IPS-18a (cell line): ENCODE data around the gene RABEP1.
A peak's percentile ranks its signal among the peaks of the same experiment; 100 is the strongest.
"Not testable (repeated sequence)": the region's sequence is repeated elsewhere in the genome, so short reads cannot be mapped to it uniquely, and the experiment has no call there.

Source experiments
- H3K27ac ChIP-seq: one replicate; pipeline ENCODE4 v1.5.1; 2013; ENCODE audit warnings: low read length
- H3K27me3 ChIP-seq: one replicate; pipeline ENCODE4 v1.6.1; 2013; ENCODE audit warnings: mild to moderate bottlenecking, low read length; ENCODE audit not compliant: control insufficient read depth, insufficient read depth
- H3K36me3 ChIP-seq: one replicate; pipeline ENCODE4 v1.6.1; 2013; ENCODE audit warnings: low read depth, low read length; ENCODE audit not compliant: control insufficient read depth
- H3K4me1 ChIP-seq: one replicate; pipeline ENCODE4 v1.6.1; 2013; ENCODE audit warnings: low read depth, low read length; ENCODE audit not compliant: control insufficient read depth
- H3K4me3 ChIP-seq: one replicate; pipeline ENCODE4 v1.5.1; 2013; ENCODE audit warnings: low read length
- H3K9ac ChIP-seq: one replicate; pipeline ENCODE4 v1.6.1; 2013; ENCODE audit warnings: mild to moderate bottlenecking, low read length, moderate library complexity
- H3K9me3 ChIP-seq: one replicate; pipeline ENCODE4 v1.6.1; 2013; ENCODE audit warnings: low read depth, low read length; ENCODE audit not compliant: control insufficient read depth

The RABEP1 gene, protein sequence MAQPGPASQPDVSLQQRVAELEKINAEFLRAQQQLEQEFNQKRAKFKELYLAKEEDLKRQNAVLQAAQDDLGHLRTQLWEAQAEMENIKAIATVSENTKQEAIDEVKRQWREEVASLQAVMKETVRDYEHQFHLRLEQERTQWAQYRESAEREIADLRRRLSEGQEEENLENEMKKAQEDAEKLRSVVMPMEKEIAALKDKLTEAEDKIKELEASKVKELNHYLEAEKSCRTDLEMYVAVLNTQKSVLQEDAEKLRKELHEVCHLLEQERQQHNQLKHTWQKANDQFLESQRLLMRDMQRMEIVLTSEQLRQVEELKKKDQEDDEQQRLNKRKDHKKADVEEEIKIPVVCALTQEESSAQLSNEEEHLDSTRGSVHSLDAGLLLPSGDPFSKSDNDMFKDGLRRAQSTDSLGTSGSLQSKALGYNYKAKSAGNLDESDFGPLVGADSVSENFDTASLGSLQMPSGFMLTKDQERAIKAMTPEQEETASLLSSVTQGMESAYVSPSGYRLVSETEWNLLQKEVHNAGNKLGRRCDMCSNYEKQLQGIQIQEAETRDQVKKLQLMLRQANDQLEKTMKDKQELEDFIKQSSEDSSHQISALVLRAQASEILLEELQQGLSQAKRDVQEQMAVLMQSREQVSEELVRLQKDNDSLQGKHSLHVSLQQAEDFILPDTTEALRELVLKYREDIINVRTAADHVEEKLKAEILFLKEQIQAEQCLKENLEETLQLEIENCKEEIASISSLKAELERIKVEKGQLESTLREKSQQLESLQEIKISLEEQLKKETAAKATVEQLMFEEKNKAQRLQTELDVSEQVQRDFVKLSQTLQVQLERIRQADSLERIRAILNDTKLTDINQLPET

DNA sequence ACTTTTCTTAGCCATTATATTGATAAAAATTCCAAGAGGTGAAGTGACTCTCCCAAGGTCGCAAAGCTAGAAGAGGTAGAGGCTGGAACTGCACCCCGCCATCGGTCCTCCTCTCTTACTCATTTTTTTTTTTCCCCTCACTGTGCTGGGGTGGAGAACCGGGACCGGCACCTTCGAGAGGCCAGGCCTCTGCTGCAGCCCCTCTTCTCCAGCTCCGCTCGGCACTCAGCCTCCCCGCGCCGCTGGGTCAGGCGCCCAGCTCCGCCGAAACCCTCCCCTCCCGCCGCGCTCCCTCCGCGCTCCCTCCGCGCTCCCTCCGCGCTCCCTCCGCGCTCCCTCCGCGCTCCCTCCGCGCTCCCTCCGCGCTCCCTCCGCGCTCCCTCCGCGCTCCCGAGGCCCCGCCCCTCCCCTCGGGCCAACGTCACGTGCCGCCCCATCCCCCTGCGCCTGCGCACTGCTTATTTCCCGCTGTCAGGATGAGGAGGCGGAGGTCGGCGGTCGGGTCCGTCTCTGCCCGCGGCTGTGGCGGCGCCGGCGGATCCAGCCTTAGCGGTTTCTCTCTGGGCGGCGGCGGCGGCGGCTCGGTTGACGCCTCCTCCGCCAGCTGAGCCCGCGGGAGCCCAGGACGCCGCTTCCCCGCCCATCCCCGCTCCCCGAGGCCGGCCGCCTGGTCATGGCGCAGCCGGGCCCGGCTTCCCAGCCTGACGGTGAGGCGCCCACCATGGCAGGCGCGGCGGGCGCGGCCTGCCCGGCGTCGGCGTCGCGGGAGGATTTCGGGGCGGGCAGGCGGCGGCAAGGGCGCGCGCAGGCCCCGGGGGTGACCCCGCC lies at the start of gene RABEP1:
Gene RABEP1, plus strand, starts transcription at position 471 of the 828 bp plus-strand sequence. Its CDS starts 203 bp downstream, at position 674.
- Histone ChIP-seq H3K27ac (no peak within 1 kb of the TSS), H3K4me3 (peak within 1 kb of the TSS; percentile 91), H3K4me1 (peaks cover 7% of the 10 kb centered on the region), H3K9ac (peak within 1 kb of the TSS; percentile 74), H3K36me3 (no peaks in the 10 kb centered on the region), H3K9me3 (no peaks in the 10 kb centered on the region), H3K27me3 (no peaks in the 10 kb centered on the region)

DNA sequence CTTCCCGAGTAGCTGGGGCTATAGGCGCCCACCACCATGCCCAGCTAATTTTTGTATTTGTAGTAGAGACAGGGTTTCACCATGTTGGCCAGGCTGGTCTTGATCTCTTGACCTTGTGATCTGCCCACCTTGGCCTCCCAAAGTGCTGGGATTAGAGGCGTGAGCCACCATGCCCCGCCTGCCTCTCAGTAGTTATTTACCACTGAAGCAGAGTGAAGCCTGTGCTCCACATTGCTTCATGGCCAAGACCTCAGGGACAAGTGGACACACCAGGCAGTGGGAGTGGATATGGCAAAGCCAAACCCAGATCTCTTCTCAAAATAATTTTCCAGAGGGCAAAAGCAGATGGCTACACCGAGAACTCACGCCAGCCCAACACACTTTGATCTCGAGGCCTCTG lies 48.6 kb upstream of the RABEP1 start:
- not testable (repeated sequence) for H3K27ac ChIP-seq

DNA sequence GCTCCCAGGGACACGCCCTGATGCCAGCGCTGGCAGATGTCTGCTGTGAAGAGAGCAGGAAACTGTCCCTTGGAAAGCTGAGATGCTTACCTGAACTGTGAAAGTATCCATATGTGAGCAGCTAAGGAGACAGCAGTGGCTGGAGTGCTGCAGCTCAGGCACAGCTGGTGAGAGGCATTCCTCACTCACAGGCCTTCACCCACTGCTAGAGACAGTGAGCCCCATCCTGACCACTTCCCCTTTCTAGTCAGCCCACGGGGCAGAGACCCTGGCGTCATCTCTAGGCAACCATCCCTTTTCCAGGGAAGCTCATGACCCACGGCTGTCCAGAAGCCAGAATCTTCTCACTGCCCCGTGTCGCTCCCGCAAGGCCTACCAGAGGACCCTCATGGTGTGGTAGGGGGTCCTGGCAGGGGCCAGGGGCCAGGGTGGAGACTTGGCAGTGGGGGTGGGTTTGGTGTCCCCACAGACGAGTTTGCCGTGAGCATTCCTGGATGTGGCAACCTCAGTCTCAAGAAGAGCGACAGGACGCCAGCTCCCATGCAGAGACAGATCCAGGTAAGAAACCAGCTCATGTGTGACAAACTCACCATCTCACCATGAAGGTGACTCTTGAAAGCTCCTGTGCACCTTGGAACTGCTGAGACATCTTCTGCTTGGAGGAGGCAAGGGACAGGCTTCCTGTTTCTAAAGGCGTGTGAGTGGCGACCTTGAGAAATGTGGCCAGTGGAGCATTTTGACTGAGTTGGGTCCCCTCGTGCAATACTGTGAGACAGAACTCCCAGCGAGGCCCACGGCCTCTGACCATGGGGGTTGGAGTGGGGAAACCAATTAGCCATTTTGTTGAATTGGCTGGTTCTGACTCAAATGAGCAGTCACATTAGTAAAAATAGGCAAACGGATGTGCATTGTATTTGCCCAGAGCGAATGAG lies 47.2 kb upstream of the RABEP1 start, which contains the start of gene SCIMP:
Gene SCIMP, minus strand, starts transcription at position 216 of the 932 bp plus-strand sequence. Its CDS starts 105 bp downstream, at position 111.
- Histone ChIP-seq H3K9me3 (no peaks in the 10 kb centered on the region), H3K27ac (no peak within 1 kb of the TSS), H3K4me3 (no peak within 1 kb of the TSS), H3K36me3 (no peaks in the 10 kb centered on the region), H3K9ac (no peak within 1 kb of the TSS), H3K27me3 (no peaks in the 10 kb centered on the region), H3K4me1 (no peaks in the 10 kb centered on the region)

More for the DNA sequence above, 48.6 kb upstream of the RABEP1 start:
- not testable (repeated sequence) for H3K9me3 ChIP-seq, H3K36me3 ChIP-seq, H3K4me1 ChIP-seq, H3K27me3 ChIP-seq, H3K9ac ChIP-seq, H3K4me3 ChIP-seq

DNA sequence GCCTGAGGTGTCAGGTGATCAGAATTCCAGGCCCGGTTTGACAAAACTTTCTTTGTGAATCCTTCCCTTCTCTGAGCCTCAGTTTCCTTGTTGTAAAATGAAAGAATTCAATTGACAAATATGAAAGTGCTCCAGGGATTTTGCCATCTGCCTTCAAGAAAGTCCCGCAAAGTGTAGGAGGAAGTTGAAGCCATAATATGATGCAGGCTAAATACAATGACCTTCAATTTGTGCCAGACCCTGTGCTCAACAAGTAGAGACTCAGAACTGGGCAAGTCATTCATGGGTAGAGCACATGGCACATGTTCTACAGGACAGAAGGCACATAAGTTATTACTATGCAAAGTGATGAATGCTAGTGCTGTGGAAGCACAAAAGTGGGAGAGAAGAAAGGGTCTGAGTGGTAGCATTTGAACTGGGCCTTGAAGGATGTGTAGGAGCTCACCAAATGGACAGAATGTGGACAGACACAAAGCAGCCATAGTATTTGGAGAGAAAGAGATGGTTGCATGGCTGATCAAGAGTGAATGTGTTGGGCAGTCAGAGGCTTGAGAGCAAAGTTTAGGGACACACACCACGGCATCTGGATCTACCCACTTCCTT lies 45.0 kb upstream of the RABEP1 start:
- Histone ChIP-seq H3K27ac (no peak overlapping the region), H3K27me3 (no peaks in the 10 kb centered on the region), H3K4me3 (no peak overlapping the region), H3K9ac (no peak overlapping the region), H3K4me1 (no peaks in the 10 kb centered on the region), H3K36me3 (no peaks in the 10 kb centered on the region), H3K9me3 (no peaks in the 10 kb centered on the region)

DNA sequence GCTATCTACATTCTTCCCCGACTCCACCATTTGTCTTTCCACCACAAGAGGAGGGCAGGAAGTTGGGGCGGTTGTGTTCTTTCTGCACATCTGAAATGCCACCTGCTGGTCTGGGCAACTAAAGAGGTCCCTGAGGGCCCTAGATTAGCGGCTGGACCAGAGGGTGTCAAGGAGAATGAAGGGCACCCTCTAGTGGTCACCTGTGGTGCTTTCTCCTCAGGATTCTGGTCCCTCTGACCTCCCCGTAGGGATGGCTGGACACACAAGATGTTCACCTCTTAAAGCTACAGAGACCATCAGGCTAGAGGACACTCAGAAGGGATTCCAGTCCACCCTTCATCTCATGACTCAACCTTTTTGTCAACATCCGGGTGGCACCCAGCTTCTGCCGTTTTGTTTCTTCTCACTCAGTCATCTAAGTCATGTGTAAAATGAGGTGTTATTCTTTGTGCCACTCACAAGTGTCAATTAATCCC lies 44.5 kb upstream of the RABEP1 start:
- Histone ChIP-seq H3K9me3 (no peaks in the 10 kb centered on the region), H3K9ac (no peak overlapping the region), H3K4me3 (no peak overlapping the region), H3K27ac (no peak overlapping the region), H3K36me3 (no peaks in the 10 kb centered on the region), H3K4me1 (no peaks in the 10 kb centered on the region), H3K27me3 (no peaks in the 10 kb centered on the region)

DNA sequence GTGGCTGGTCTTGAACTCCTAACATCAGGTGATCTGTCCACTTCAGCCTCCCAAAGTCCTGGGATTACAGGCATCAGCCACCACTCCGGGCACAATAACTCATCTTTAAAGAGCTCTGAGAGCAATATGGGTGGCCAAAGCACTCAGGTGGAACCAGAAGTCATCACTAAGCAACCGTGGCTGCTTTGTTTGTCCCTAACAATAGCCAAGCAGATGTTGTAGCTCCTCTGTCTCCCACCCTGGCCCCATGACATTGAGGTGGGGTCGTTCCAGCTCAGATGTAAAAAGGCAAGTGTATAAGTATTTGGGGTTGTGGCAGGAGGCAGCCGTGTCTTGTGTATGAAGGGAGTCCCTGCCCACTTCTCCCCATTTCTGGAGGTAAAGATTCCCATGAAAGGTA lies 43.8 kb upstream of the RABEP1 start:
- no peaks in the 10 kb centered on the region for H3K27me3 ChIP-seq
- no peaks in the 10 kb centered on the region for H3K9me3 ChIP-seq
- H3K4me1 ChIP-seq: no peaks in the 10 kb centered on the region
- H3K36me3 ChIP-seq: no peaks in the 10 kb centered on the region
- H3K4me3 ChIP-seq: no peak overlapping the region
- no peak overlapping the region for H3K9ac ChIP-seq
- H3K27ac ChIP-seq: no peak overlapping the region

DNA sequence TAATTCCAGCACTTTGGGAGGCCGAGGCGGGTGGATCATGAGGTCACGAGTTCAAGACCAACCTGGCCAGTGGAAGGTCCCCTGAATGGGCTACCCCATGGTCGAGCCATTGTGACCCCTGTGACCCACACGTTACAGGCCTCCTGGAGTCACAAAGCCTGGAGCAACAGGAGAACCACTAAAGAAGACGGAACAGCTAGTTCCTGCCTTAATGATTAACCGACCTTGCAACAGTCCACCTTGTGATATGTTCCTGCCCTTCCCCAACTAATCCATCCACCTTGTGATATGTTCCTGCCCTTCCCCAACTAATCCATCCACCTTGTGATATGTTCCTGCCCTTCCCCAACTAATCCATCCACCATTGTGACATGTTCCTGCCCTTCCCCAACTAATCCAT lies 42.3 kb upstream of the RABEP1 start:
- H3K9ac ChIP-seq, H3K36me3 ChIP-seq, H3K27ac ChIP-seq, H3K27me3 ChIP-seq, H3K4me3 ChIP-seq, H3K9me3 ChIP-seq, H3K4me1 ChIP-seq: not testable (repeated sequence)

DNA sequence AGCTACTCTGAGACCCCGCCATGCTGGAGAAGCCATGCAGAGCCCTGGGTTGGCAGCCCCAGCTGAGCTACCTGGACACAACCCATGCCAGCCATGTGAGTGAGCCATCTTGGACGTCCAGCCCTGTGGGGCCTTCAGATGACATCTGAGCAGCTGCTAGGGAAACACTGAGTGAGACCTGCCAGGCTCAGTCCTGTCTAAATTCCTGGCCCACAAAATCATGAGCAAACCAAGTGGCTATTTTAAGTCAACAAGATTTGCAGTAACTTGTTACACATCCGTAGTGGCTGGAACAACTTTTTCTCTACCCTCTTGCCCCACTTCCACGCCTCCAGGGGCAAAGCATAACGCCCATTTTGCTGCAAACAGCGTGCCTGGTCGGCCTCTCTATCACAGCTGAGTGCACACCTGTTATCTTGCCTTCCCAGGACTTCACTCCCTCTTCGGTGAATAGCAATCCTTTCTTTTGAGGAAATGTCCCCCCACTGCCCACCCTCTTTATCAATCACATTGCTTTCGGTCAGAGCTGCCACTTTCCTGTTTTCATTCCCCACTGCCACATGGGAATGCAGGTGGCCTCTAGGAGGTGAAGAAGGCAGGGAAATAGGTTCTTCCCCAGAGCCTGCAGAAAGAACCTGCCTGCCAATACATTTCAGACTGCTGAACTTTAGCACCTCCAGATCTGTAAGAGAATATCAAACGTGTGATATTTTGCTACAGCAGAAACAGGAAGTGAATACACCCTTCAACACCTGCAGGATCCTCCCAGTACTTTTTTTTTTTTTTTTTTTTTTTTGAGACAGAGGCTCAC lies 40.0 kb upstream of the RABEP1 start:
- Histone ChIP-seq H3K36me3 (no peaks in the 10 kb centered on the region), H3K9ac (no peak overlapping the region), H3K4me3 (no peak overlapping the region), H3K9me3 (no peaks in the 10 kb centered on the region), H3K4me1 (no peaks in the 10 kb centered on the region), H3K27ac (no peak overlapping the region), H3K27me3 (no peaks in the 10 kb centered on the region)

DNA sequence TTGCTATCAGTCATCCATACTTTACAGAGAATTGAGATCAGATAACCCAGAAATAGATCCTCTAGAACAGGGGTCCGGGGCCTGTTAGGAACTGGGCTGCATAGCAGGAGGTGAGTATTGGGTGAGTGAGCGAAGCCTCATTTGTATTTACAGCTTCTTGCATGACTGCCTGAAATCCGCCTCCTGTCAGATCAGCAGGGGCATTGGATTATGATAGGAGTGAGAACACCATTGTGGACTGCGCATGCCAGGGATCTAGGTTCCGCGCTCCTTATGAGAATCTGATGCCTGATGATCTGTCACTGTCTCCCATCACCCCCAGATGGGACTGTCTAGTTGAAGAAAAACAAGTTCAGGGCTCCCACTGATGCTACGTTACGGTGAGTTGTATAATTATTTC lies 34.5 kb upstream of the RABEP1 start:
- Histone ChIP-seq H3K9me3 (no peaks in the 10 kb centered on the region), H3K9ac (no peak overlapping the region), H3K27me3 (no peaks in the 10 kb centered on the region), H3K27ac (no peak overlapping the region), H3K36me3 (no peaks in the 10 kb centered on the region), H3K4me1 (no peaks in the 10 kb centered on the region), H3K4me3 (no peak overlapping the region)
